ENCODE measurements around the gene CDH23.

The CDH23 gene

GRCh38 chr10:71360735-71361134, 36.0 kb upstream of the CDH23 start:
- no peak overlapping the region for H3K4me3 ChIP-seq (ENCODE audit: low read depth, low read length)
- in situ Hi-C loops (cut with HindIII; ENCODE audit: low sequenced_read_pairs): no loop called here
- no peak for DNase-seq (ENCODE audit: low read depth)
- TF ChIP-seq CTCF (IDR thresholded peaks at IDR 0.05; ENCODE audit: low read depth, low read length, missing control alignments): no peak

- no peak for DNase-seq (ENCODE audit: low read depth)
- no peak for TF ChIP-seq CTCF (IDR thresholded peaks at IDR 0.05; ENCODE audit: low read depth, low read length, missing control alignments)
- H3K4me3 ChIP-seq (ENCODE audit: low read depth, low read length): no peak overlapping the region
- in situ Hi-C loops (cut with HindIII; ENCODE audit: low sequenced_read_pairs): no loop called here
These were observed 35.1 kb upstream of the CDH23 start for GRCh38 chr10:71361581-71361980.

- in situ Hi-C loops (cut with HindIII; ENCODE audit: low sequenced_read_pairs): no loop called here
- no peak for TF ChIP-seq CTCF (IDR thresholded peaks at IDR 0.05; ENCODE audit: low read depth, low read length, missing control alignments)
- no peak for DNase-seq (ENCODE audit: low read depth)
These were observed 34.6 kb upstream of the CDH23 start for GRCh38 chr10:71362141-71362540.

GRCh38 chr10:71363936-71364335, 32.8 kb upstream of the CDH23 start:
- no peak for TF ChIP-seq CTCF (IDR thresholded peaks at IDR 0.05; ENCODE audit: low read depth, low read length, missing control alignments)
- no peak overlapping the region for H3K4me3 ChIP-seq (ENCODE audit: low read depth, low read length)
- in situ Hi-C loops (cut with HindIII; ENCODE audit: low sequenced_read_pairs): no loop called here
- no peak for DNase-seq (ENCODE audit: low read depth)

More at GRCh38 chr10:71362141-71362540, 34.6 kb upstream of the CDH23 start:
- H3K4me3 ChIP-seq (ENCODE audit: low read depth, low read length): no peak overlapping the region

- DNase-seq (ENCODE audit: low read depth): no peak
- H3K4me3 ChIP-seq (ENCODE audit: low read depth, low read length): no peak overlapping the region
- in situ Hi-C loops (cut with HindIII; ENCODE audit: low sequenced_read_pairs): no loop called here
- TF ChIP-seq CTCF (IDR thresholded peaks at IDR 0.05; ENCODE audit: low read depth, low read length, missing control alignments): no peak
These were observed 31.4 kb upstream of the CDH23 start for GRCh38 chr10:71365366-71365765.

GRCh38 chr10:71366690-71367089, 30.0 kb upstream of the CDH23 start:
- in situ Hi-C loops (cut with HindIII; ENCODE audit: low sequenced_read_pairs): no loop called here
- no peak for TF ChIP-seq CTCF (IDR thresholded peaks at IDR 0.05; ENCODE audit: low read depth, low read length, missing control alignments)
- DNase-seq (ENCODE audit: low read depth): no peak
- H3K4me3 ChIP-seq (ENCODE audit: low read depth, low read length): no peak overlapping the region

- TF ChIP-seq CTCF (IDR thresholded peaks at IDR 0.05; ENCODE audit: low read depth, low read length, missing control alignments): no peak
- no peak for DNase-seq (ENCODE audit: low read depth)
- in situ Hi-C loops (cut with HindIII; ENCODE audit: low sequenced_read_pairs): no loop called here
- H3K4me3 ChIP-seq (ENCODE audit: low read depth, low read length): no peak overlapping the region
These were observed 29.4 kb upstream of the CDH23 start for GRCh38 chr10:71367271-71367670.

Measured in astrocyte of the cerebellum (primary cell).